ELF-1 (cell line): ENCODE data around the gene RPH3AL.
"Not testable (repeated sequence)": the region's sequence is repeated elsewhere in the genome, so short reads cannot be mapped to it uniquely, and the experiment has no call there.

ENCODE experiments used
- DNase-seq: peaks from one replicate; pipeline ENCODE4 v3.0.0-alpha.2; 2016; ENCODE audit warnings: low read depth, low spot score

The RPH3AL gene

GRCh38 chr17:379531-380465, 27.2 kb upstream of the RPH3AL start:
- no peak for DNase-seq

- DNase-seq: no peak
Measured at GRCh38 chr17:378068-378467, 25.5 kb upstream of the RPH3AL start.

- DNase-seq: no peak
Measured at GRCh38 chr17:376936-377863, 24.6 kb upstream of the RPH3AL start.

- DNase-seq: no peak
Measured at GRCh38 chr17:373613-374230, 21.1 kb upstream of the RPH3AL start.

GRCh38 chr17:372157-373152, 19.8 kb upstream of the RPH3AL start:
- DNase-seq: no peak

- no peak for DNase-seq
Measured at GRCh38 chr17:371583-371982, 19.0 kb upstream of the RPH3AL start.

- not testable (repeated sequence) for DNase-seq
Measured at GRCh38 chr17:367656-368055, 15.0 kb upstream of the RPH3AL start.

GRCh38 chr17:366657-367615, 14.3 kb upstream of the RPH3AL start:
- not testable (repeated sequence) for DNase-seq

- DNase-seq: no peak
Measured at GRCh38 chr17:364766-365165, 12.2 kb upstream of the RPH3AL start.

- DNase-seq: no peak
Measured at GRCh38 chr17:364308-364707, 11.7 kb upstream of the RPH3AL start.

GRCh38 chr17:362721-363120, 10.1 kb upstream of the RPH3AL start:
- no peak for DNase-seq

- DNase-seq: no peak
Measured at GRCh38 chr17:360092-360750, 7.6 kb upstream of the RPH3AL start.

GRCh38 chr17:358491-359151, 6.0 kb upstream of the RPH3AL start:
- DNase-seq: no peak

GRCh38 chr17:357644-358043, 5.0 kb upstream of the RPH3AL start:
- no peak for DNase-seq

- DNase-seq: no peak
Measured at GRCh38 chr17:356671-357434, 4.2 kb upstream of the RPH3AL start.

- DNase-seq: no peak
Measured at GRCh38 chr17:354651-355556, 2.3 kb upstream of the RPH3AL start.

GRCh38 chr17:353838-354234, 1.2 kb upstream of the RPH3AL start:
- DNase-seq: no peak
